Vagina (tissue), 2 donors: ENCODE results near the gene MX2. TPM values are rescaled to one million over a fixed set of nuclear protein-coding genes. Genes with fewer than 3 reads are reported as not detected.

Source experiments
- DNase-seq, 2 donors: peaks; one replicate each; pipeline ENCODE4 v3.0.0-alpha.2; 2017; ENCODE audit errors: extremely low spot score in 2 of 2
- H3K27ac ChIP-seq: fragments of 200-600 bp; sonication (generic); one replicate; pipeline ENCODE4 v1.5.1; 2019
- H3K27me3 ChIP-seq: fragments of 200-600 bp; sonication (generic); one replicate; pipeline ENCODE4 v1.5.1; 2019
- H3K36me3 ChIP-seq, 2 donors: fragments of 200-600 bp; sonication (generic); one replicate each; pipeline ENCODE4 v1.5.1; 2017 to 2019
- H3K4me1 ChIP-seq: fragments of 200-600 bp; sonication (generic); one replicate; pipeline ENCODE4 v1.5.1; 2019
- H3K4me3 ChIP-seq, 2 donors: fragments of 200-600 bp; sonication (generic); 1 replicate in 1 of 2; 2 replicates in 1 of 2; pipeline ENCODE4 v1.5.1; 2016 to 2019
- H3K9me3 ChIP-seq: fragments of 200-600 bp; sonication (generic); one replicate; pipeline ENCODE4 v1.5.1; 2019
- POLR2A ChIP-seq, 2 donors: fragments of 450-650 bp; IDR thresholded peaks; one replicate each; pipeline ENCODE4 v1.6.1; 2017; ENCODE audit warnings: antibody characterized with exemption in 2 of 2, mild to moderate bottlenecking in 2 of 2, moderate library complexity in 2 of 2
- POLR2AphosphoS5 ChIP-seq, 2 donors: sonication (generic); formaldehyde crosslinking; IDR thresholded peaks; one replicate each; pipeline ENCODE4 v1.9.0; 2017; ENCODE audit warnings: antibody characterized with exemption in 2 of 2, mild to moderate bottlenecking in 2 of 2, low read depth in 1 of 2; ENCODE audit not compliant: insufficient read depth in 1 of 2
- intact Hi-C: fragments of 100-400 bp; cut with DNase I; formaldehyde crosslinking; loops from one replicate; pipeline ENCODE4 v1.15.1; 2023
- total RNA-seq: library from RNA; depleted of rRNA; stranded (reverse); fragments of >200 nt; gene quantifications from one replicate; pipeline ENCODE4 v1.2.3, GENCODE V29; 2016
- TF ChIP-seq, protein P1 (sequence below), 3 experiments: fragments of 450-650 bp in 2 of 3; fragments of 200-600 bp in 1 of 3; sonication (generic) in 1 of 3; IDR thresholded peaks; one replicate each; pipeline ENCODE4 v1.5.1; 2017 to 2019; ENCODE audit warnings: antibody characterized with exemption in 3 of 3, mild to moderate bottlenecking in 2 of 3, moderate library complexity in 2 of 3

MX2 gene
- total RNA-seq, 1 donor from 2014 or later: 13.5 TPM

DNA sequence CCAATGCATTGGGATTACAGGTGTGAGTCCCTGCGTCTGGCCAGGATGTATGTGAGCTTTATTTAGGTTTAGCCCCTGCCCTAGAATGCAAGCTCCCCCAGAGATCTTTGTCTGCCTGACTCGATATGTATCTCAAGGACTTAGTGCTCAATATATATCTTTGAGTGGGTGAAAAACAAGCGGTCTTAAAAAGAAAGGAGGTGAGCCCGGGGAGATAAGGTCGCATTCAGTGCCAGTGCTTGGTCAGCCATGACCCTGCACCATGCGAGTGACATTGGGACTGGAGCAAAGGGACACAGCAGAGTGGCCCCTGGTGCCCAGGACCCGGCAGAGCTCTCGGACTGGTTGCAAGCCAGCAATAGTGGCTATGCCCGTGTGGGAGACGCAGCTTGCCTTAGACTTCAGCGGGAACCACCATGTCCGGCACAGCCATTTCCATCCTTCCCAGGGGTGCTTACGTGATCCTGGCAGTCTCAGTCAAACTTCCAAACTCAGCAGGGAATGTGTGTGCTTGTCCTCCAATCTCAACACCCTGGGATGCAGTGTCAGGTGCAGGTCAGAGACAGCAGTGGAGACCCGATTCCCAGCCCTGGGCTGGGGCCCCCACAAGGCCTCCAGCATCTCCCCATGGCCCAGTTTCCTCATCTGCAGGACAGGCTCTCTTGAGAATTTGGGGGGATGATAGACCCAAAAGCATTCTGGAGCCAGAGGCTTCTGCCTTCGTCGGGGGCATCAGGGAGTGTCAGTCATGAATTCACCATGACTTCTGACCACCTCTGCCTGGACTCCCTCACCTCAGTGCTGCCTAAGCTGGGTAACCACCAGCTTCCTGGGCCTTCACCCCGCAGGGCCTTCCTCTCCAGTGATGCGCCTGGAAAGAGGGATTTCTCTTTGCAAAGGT, 1.8 kb downstream of the MX2 start:
- no peaks in the 10 kb centered on the region for H3K27me3 ChIP-seq
- peaks cover 49% of the 10 kb centered on the region for H3K4me1 ChIP-seq
- H3K27ac ChIP-seq: no peak overlapping the region
- no peak overlapping the region for H3K4me3 ChIP-seq
- peak in 1 of 2 donors; percentile 82 for DNase-seq
- intact Hi-C loops: no loop called here
- no peaks in the 10 kb centered on the region for H3K9me3 ChIP-seq
- TF ChIP-seq POLR2A (IDR thresholded peaks at IDR 0.05) (no peak), POLR2AphosphoS5 (IDR thresholded peaks at IDR 0.05; ENCODE audit: insufficient read depth in 1 of 2, low read depth in 1 of 2) (no peak)
- TF ChIP-seq, protein P1, sequence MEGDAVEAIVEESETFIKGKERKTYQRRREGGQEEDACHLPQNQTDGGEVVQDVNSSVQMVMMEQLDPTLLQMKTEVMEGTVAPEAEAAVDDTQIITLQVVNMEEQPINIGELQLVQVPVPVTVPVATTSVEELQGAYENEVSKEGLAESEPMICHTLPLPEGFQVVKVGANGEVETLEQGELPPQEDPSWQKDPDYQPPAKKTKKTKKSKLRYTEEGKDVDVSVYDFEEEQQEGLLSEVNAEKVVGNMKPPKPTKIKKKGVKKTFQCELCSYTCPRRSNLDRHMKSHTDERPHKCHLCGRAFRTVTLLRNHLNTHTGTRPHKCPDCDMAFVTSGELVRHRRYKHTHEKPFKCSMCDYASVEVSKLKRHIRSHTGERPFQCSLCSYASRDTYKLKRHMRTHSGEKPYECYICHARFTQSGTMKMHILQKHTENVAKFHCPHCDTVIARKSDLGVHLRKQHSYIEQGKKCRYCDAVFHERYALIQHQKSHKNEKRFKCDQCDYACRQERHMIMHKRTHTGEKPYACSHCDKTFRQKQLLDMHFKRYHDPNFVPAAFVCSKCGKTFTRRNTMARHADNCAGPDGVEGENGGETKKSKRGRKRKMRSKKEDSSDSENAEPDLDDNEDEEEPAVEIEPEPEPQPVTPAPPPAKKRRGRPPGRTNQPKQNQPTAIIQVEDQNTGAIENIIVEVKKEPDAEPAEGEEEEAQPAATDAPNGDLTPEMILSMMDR (IDR thresholded peaks at IDR 0.05): no peak
- H3K36me3 ChIP-seq: no peaks in the 10 kb centered on the region

DNA sequence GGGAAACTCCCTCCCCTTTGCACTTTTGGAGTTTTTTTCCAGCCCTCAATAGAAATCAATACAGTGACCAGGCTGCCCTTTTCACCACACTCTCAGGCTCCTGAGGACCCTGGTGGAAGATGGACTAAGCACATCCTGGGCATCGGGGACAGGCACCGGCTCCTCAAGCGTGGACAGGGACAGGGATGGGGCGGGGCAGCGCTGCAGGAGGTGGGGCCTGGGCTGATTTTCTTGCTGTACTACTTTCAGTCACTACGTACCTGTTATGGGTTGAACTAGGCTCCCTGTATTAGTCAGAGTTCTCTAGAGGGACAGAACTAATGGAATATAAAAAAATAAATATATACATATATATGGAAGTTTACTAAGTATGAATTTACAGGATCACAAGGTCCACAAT, 2.5 kb downstream of the MX2 start:
- TF ChIP-seq POLR2A (IDR thresholded peaks at IDR 0.05): no peak
- peak in 1 of 2 donors; percentile 12 for TF ChIP-seq POLR2AphosphoS5 (IDR thresholded peaks at IDR 0.05; ENCODE audit: insufficient read depth in 1 of 2, low read depth in 1 of 2)
- peaks cover 56% of the 10 kb centered on the region for H3K4me1 ChIP-seq
- H3K4me3 ChIP-seq: no peak overlapping the region
- H3K9me3 ChIP-seq: no peaks in the 10 kb centered on the region
- DNase-seq: no peak
- intact Hi-C loops: no loop called here
- no peaks in the 10 kb centered on the region for H3K27me3 ChIP-seq
- no peaks in the 10 kb centered on the region for H3K36me3 ChIP-seq
- H3K27ac ChIP-seq: no peak overlapping the region

DNA sequence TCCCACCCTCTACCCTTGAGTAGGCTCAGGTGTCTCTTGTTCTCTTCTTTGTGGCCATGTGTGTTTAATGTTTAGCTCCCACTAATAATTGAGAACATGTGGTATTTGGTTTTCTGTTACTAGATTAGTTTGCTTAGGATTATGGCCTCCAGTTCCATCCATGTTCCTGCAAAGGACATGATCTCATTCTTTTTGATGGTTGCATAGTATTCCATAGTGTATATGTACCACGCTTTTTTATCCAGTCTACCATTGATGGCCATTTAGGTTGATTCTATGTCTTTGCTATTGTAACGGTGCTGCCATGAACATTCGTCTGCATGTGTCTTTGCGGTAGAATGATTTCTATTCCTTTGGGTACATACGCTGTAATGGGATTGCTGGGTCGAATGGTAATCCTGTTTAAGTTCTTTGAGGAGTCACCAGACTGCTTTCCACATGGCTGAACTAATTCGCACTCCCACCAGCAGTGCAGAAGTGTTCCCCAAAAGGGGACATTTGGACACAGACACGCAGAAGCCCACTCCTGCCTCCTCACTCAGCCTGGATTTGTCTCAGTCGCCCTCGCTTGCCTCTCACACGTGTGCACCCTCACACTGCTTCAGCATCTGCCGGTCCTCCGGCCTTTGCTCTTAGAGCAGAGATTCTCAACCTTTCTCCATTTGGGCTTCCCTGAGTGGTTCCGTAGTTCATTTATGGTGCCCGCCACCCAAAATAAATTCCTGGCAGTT, 3.7 kb downstream of the MX2 start:
- Histone ChIP-seq H3K27ac (no peak overlapping the region), H3K27me3 (no peaks in the 10 kb centered on the region), H3K36me3 (no peaks in the 10 kb centered on the region), H3K4me3 (no peak overlapping the region), H3K4me1 (peaks cover 63% of the 10 kb centered on the region), H3K9me3 (no peaks in the 10 kb centered on the region)
- intact Hi-C loops: no loop called here
- DNase-seq: peak in 1 of 2 donors; percentile 56
- TF ChIP-seq POLR2AphosphoS5 (IDR thresholded peaks at IDR 0.05; ENCODE audit: insufficient read depth in 1 of 2, low read depth in 1 of 2) (no peak), POLR2A (IDR thresholded peaks at IDR 0.05) (no peak)
- TF ChIP-seq, protein P1 (IDR thresholded peaks at IDR 0.05): no peak

DNA sequence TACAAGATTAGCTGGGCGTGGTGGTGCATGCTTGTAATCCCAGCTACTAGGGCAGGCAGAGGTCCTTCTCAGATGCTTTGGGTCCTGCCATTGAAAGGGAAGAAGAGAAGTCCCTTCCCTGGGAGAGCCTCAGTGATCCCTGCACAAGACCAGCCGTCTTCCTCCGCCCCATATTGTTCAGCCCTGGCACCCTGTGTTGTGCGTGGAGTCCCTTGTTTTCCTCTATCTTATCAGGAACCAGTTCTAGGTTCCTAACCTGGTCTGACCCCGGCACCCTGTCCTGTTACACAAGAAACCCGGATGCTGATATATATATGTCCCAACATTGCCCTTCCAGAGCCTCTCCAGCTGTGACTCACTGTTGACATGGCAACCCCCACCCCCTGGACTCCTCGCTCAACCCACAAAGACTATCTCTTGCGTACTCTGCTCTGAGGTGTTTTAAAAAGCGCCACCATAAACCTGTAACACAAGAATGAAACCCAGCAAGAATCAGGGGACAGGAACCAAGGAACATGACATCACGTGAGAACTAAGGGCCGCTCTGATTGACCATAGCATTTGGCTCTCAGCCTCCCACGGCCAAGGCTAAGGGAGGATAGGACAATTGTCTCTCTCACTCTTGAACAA, 4.8 kb downstream of the MX2 start:
- H3K4me1 ChIP-seq: peaks cover 57% of the 10 kb centered on the region
- intact Hi-C loops: no loop called here
- TF ChIP-seq, protein P1 (IDR thresholded peaks at IDR 0.05): no peak
- TF ChIP-seq POLR2A (IDR thresholded peaks at IDR 0.05) (no peak), POLR2AphosphoS5 (IDR thresholded peaks at IDR 0.05; ENCODE audit: insufficient read depth in 1 of 2, low read depth in 1 of 2) (no peak)
- H3K27me3 ChIP-seq: no peaks in the 10 kb centered on the region
- DNase-seq: no peak
- H3K27ac ChIP-seq: no peak overlapping the region
- no peaks in the 10 kb centered on the region for H3K36me3 ChIP-seq
- H3K4me3 ChIP-seq: no peak overlapping the region
- H3K9me3 ChIP-seq: no peaks in the 10 kb centered on the region

DNA sequence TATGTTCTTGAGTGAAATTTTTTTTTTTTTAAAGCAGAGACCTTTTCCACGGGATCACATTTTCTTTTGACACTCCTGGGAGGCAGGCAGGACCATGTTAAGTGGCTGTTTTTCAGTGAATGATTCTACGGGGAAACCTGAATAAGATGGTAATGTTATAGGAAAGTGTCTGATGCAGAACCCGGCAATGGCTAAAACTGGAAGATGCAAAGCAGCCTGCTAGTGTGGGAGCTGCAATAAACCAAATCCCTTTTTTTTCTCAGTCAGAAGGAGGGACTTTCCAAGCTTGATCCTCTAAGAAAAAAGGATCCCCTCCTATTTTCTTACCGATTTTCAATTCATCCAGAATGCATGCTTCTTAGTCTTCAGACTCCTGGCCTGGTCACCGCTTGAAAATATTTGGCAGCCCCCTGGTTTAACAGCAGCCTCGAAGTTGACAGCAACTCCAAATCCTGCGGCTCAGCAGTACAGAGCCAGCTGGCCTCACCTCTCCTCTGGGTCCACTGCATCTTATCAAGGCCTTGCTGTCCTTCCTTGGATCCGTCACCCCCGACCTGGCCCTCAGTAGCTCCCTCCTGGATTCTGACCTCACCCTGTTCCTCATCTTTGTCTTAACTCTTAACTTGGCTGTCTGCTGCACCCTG, 5.6 kb downstream of the MX2 start:
- Histone ChIP-seq H3K27me3 (no peaks in the 10 kb centered on the region), H3K36me3 (no peaks in the 10 kb centered on the region), H3K27ac (peak overlapping the region; percentile 42), H3K4me3 (no peak overlapping the region), H3K4me1 (peaks cover 50% of the 10 kb centered on the region), H3K9me3 (no peaks in the 10 kb centered on the region)
- TF ChIP-seq POLR2A (IDR thresholded peaks at IDR 0.05): no peak
- no peak for TF ChIP-seq POLR2AphosphoS5 (IDR thresholded peaks at IDR 0.05; ENCODE audit: insufficient read depth in 1 of 2, low read depth in 1 of 2)
- TF ChIP-seq, protein P1 (IDR thresholded peaks at IDR 0.05): no peak
- intact Hi-C loops: no loop called here
- DNase-seq: no peak
